Upper lobe of right lung (tissue), 1 donor: ENCODE measurements around the gene OR2G3. TPM values are rescaled to one million over a fixed set of nuclear protein-coding genes. Genes with fewer than 3 reads are reported as not detected.

Experiments used
- ATAC-seq: fragments of 200-7000 bp; cut with Tn5 transposase; one replicate; pipeline ENCODE4 v1.9.1; 2020; ENCODE audit warnings: mild to moderate bottlenecking, moderate library complexity
- DNase-seq: peaks from one replicate; pipeline ENCODE4 v3.0.0-alpha.2; 2020
- H3K27ac ChIP-seq: fragments of 200-600 bp; one replicate; pipeline ENCODE4 v1.8.0; 2022
- H3K27me3 ChIP-seq: fragments of 200-600 bp; one replicate; pipeline ENCODE4 v1.8.0; 2022; ENCODE audit warnings: mild to moderate bottlenecking
- H3K36me3 ChIP-seq: fragments of 200-600 bp; one replicate; pipeline ENCODE4 v1.8.0; 2022
- H3K4me1 ChIP-seq: fragments of 200-600 bp; one replicate; pipeline ENCODE4 v1.8.0; 2022
- H3K4me3 ChIP-seq: fragments of 200-600 bp; one replicate; pipeline ENCODE4 v1.8.0; 2022; ENCODE audit warnings: mild to moderate bottlenecking
- H3K9me3 ChIP-seq: fragments of 200-600 bp; one replicate; pipeline ENCODE4 v1.8.0; 2022
- intact Hi-C: fragments of 100-400 bp; cut with DNase I; formaldehyde crosslinking; loops from one replicate; pipeline ENCODE4 v1.11.0; 2022
- total RNA-seq: library from RNA; stranded (reverse); fragmentation: NEBNext Ultra II Directional; extraction: Animal tissue kit (Norgen Biotek cat#: 25700); gene quantifications from one replicate; pipeline ENCODE4 v1.2.1, GENCODE V29; 2021
- TF ChIP-seq, protein P1 (sequence below): fragments of 200-600 bp; IDR thresholded peaks from one replicate; pipeline ENCODE4 v1.8.0; 2022; ENCODE audit warnings: antibody characterized with exemption
- donor health status: DM: no; HTN: yes; CAD: no; lungs with severe emphysema.

Gene OR2G3
- total RNA-seq, 1 donor from 2014 or later, result not detected

GRCh38 chr1:247647864-247648263, 42.5 kb downstream of the OR2G3 start:
- H3K27ac ChIP-seq, result no peak overlapping the region
- DNase-seq, result no peak
- H3K27me3 ChIP-seq, result no peaks in the 10 kb centered on the region
- TF ChIP-seq, protein P1, sequence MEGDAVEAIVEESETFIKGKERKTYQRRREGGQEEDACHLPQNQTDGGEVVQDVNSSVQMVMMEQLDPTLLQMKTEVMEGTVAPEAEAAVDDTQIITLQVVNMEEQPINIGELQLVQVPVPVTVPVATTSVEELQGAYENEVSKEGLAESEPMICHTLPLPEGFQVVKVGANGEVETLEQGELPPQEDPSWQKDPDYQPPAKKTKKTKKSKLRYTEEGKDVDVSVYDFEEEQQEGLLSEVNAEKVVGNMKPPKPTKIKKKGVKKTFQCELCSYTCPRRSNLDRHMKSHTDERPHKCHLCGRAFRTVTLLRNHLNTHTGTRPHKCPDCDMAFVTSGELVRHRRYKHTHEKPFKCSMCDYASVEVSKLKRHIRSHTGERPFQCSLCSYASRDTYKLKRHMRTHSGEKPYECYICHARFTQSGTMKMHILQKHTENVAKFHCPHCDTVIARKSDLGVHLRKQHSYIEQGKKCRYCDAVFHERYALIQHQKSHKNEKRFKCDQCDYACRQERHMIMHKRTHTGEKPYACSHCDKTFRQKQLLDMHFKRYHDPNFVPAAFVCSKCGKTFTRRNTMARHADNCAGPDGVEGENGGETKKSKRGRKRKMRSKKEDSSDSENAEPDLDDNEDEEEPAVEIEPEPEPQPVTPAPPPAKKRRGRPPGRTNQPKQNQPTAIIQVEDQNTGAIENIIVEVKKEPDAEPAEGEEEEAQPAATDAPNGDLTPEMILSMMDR, result no peak
- no peak overlapping the region for H3K4me3 ChIP-seq
- no peaks in the 10 kb centered on the region for H3K36me3 ChIP-seq
- no peak for ATAC-seq
- H3K9me3 ChIP-seq, result no peaks in the 10 kb centered on the region
- intact Hi-C loops, result no loop called here
- H3K4me1 ChIP-seq, result no peaks in the 10 kb centered on the region

DNA sequence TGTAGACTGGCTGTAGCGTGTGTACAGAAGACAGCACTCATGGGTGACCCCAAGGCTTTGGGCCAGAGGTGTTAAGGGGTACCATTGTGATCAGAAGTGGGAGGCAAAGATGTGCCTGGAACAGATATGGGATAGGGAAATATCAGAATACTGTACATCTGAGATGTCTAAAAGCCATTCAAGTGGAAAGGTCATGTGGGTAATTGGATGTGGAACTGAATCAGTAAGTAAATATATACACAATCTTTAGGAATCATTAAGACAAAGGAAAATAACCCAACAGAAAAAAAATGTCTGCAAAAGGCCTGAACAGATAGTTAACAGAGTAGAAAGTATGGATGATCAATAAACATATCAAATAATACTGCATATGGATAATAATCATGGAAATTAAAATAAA, 47.7 kb downstream of the OR2G3 start:
- no peaks in the 10 kb centered on the region for H3K9me3 ChIP-seq
- TF ChIP-seq, protein P1, result no peak
- H3K4me1 ChIP-seq, result no peaks in the 10 kb centered on the region
- H3K27ac ChIP-seq, result no peak overlapping the region
- DNase-seq (no peak), ATAC-seq (no peak)
- no peak overlapping the region for H3K4me3 ChIP-seq
- no peaks in the 10 kb centered on the region for H3K27me3 ChIP-seq
- H3K36me3 ChIP-seq, result no peaks in the 10 kb centered on the region
- intact Hi-C loops, result no loop called here

Other genes with a start within 250 kb of the OR2G3 start
- 4.9 TPM for gene NLRP3, start 189.4 kb upstream of the OR2G3 start, total RNA-seq
- not detected for gene OR2B11, start 147.5 kb upstream of the OR2G3 start, total RNA-seq
- not detected for gene OR2C3, start 69.1 kb upstream of the OR2G3 start, total RNA-seq
- 2.7 TPM for gene GCSAML, start 56.5 kb upstream of the OR2G3 start, total RNA-seq
- gene OR2G2, start 17.2 kb upstream of the OR2G3 start, total RNA-seq, result not detected
- gene OR13G1, start 74.2 kb downstream of the OR2G3 start, total RNA-seq, result not detected
- gene OR6F1, start 111.1 kb downstream of the OR2G3 start, total RNA-seq, result not detected
- gene OR14K1, start 133.0 kb downstream of the OR2G3 start, total RNA-seq, result not detected
- not detected for gene OR14A2, start 142.6 kb downstream of the OR2G3 start, total RNA-seq
- not detected for gene OR1C1, start 155.0 kb downstream of the OR2G3 start, total RNA-seq
- gene OR14A16, start 218.5 kb downstream of the OR2G3 start, total RNA-seq, result not detected
- gene OR11L1, start 236.3 kb downstream of the OR2G3 start, total RNA-seq, result not detected